Right atrium auricular region (tissue), 2 donors: Measurements from ENCODE around the gene C2orf76. TPM values are rescaled to one million over a fixed set of nuclear protein-coding genes. Genes with fewer than 3 reads are reported as not detected.

Experiments
- DNase-seq: peaks from one replicate; pipeline ENCODE4 v3.0.0-alpha.2; 2019; ENCODE audit warnings: low spot score
- H3K27ac ChIP-seq, 2 donors: fragments of 200-600 bp; sonication (generic); 1 replicate in 1 of 2; 2 replicates in 1 of 2; pipeline ENCODE4 v1.5.1; 2016 to 2019
- H3K27me3 ChIP-seq, 2 donors: fragments of 200-600 bp; sonication (generic); one replicate each; pipeline versions ENCODE4 v1.5.1 to v1.6.0; 2017 to 2019
- H3K36me3 ChIP-seq: fragments of 200-600 bp; sonication (generic); one replicate; pipeline ENCODE4 v1.5.1; 2016
- H3K4me1 ChIP-seq, 2 donors: fragments of 200-600 bp; sonication (generic); one replicate each; pipeline versions ENCODE4 v1.5.1 to v1.6.0; 2017 to 2019
- H3K4me3 ChIP-seq, 2 donors: fragments of 200-600 bp; sonication (generic); 1 replicate in 1 of 2; 2 replicates in 1 of 2; pipeline ENCODE4 v1.5.1; 2017 to 2019; ENCODE audit warnings: mild to moderate bottlenecking in 1 of 2, moderate library complexity in 1 of 2
- H3K9me3 ChIP-seq, 2 donors: fragments of 200-600 bp; sonication (generic); one replicate each; pipeline ENCODE4 v1.5.1; 2019
- total RNA-seq, 2 donors: library from RNA; depleted of rRNA; stranded (reverse); fragments of >200 nt; gene quantifications; one replicate each; pipeline ENCODE4 v1.1.0, GENCODE V29; 2016
- TF ChIP-seq, protein P1 (sequence below), 2 donors: fragments of 200-600 bp; sonication (generic); IDR thresholded peaks; one replicate each; pipeline ENCODE4 v1.5.1; 2019; ENCODE audit warnings: antibody characterized with exemption in 2 of 2

C2orf76 gene
- total RNA-seq, 2 donors from 2014 or later, result 8.1 to 11.1 TPM

DNA sequence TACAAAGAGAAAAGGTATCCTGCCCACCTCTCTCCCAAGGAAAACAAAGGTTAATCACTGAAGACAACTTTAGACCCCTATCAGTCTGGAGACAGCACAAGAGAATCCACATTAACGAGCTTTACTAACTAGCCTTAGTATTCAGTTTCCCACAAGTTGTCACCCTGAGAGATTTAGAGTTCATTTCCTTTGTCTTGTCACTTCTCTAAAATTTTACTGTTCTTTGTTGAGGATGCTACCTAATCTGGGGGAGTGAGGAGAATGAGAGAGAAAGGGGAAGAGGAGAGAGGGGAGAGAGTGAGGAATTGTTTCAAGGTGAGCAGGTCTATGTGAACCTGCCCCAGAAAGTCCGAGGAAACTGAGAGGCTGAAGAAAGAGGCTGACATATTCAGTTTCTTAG lies 28.4 kb downstream of the C2orf76 start:
- H3K36me3 ChIP-seq, result no peaks in the 10 kb centered on the region

DNA sequence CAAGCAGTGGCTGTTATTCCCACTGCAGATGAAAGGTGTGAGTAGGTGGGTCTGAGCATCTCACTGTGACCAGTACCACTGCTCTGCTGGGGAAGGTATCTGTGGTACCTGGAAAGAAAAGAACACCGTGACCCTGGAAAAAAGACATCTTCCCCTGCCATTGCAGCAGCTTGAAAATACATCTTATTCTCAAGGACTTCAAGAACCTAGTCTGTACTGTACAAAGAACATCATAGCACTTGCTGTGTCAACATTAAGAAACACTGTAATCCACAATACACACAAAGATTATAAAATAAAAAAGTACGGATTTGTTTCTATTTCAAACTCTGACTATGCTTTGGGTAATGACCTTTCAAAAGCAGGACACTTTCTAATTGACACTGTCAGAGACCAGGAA lies 28.9 kb downstream of the C2orf76 start:
- TF ChIP-seq, protein P1, sequence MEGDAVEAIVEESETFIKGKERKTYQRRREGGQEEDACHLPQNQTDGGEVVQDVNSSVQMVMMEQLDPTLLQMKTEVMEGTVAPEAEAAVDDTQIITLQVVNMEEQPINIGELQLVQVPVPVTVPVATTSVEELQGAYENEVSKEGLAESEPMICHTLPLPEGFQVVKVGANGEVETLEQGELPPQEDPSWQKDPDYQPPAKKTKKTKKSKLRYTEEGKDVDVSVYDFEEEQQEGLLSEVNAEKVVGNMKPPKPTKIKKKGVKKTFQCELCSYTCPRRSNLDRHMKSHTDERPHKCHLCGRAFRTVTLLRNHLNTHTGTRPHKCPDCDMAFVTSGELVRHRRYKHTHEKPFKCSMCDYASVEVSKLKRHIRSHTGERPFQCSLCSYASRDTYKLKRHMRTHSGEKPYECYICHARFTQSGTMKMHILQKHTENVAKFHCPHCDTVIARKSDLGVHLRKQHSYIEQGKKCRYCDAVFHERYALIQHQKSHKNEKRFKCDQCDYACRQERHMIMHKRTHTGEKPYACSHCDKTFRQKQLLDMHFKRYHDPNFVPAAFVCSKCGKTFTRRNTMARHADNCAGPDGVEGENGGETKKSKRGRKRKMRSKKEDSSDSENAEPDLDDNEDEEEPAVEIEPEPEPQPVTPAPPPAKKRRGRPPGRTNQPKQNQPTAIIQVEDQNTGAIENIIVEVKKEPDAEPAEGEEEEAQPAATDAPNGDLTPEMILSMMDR (IDR thresholded peaks at IDR 0.05), result no peak

More for the DNA sequence above, 28.4 kb downstream of the C2orf76 start:
- H3K27ac ChIP-seq, result no peak overlapping the region
- no peak for DNase-seq
- TF ChIP-seq, protein P1 (IDR thresholded peaks at IDR 0.05), result no peak
- H3K4me3 ChIP-seq, result no peak overlapping the region
- H3K9me3 ChIP-seq, result no peaks in the 10 kb centered on the region
- H3K4me1 ChIP-seq, result no peaks in the 10 kb centered on the region
- no peaks in the 10 kb centered on the region for H3K27me3 ChIP-seq

DNA sequence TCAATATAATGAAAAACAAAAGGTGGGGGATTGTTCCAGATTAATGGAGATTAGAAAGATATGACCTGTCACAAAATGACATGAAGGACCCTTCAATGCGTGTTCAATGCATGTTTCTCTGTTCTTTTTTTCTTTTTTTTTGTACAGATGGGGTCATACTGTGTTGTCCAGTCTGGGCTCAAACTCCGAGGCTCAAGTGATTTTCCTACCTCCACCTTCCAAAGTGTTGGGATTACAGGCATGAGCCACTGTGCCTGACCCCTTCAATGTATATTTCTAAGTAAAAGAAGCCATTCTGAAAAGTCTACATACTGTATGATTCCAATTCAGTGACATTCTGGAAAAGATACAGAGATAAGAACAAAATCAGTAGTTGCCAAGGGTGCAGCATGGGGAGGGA lies 32.8 kb downstream of the C2orf76 start:
- no peaks in the 10 kb centered on the region for H3K4me1 ChIP-seq
- DNase-seq, result no peak
- H3K36me3 ChIP-seq, result no peaks in the 10 kb centered on the region
- no peaks in the 10 kb centered on the region for H3K27me3 ChIP-seq
- TF ChIP-seq, protein P1 (IDR thresholded peaks at IDR 0.05), result no peak
- H3K27ac ChIP-seq, result no peak overlapping the region
- no peak overlapping the region for H3K4me3 ChIP-seq
- no peaks in the 10 kb centered on the region for H3K9me3 ChIP-seq

More for the DNA sequence above, 28.9 kb downstream of the C2orf76 start:
- no peak for DNase-seq
- Histone ChIP-seq H3K4me1 (no peaks in the 10 kb centered on the region), H3K36me3 (no peaks in the 10 kb centered on the region), H3K9me3 (no peaks in the 10 kb centered on the region), H3K27me3 (no peaks in the 10 kb centered on the region), H3K4me3 (no peak overlapping the region), H3K27ac (no peak overlapping the region)

DNA sequence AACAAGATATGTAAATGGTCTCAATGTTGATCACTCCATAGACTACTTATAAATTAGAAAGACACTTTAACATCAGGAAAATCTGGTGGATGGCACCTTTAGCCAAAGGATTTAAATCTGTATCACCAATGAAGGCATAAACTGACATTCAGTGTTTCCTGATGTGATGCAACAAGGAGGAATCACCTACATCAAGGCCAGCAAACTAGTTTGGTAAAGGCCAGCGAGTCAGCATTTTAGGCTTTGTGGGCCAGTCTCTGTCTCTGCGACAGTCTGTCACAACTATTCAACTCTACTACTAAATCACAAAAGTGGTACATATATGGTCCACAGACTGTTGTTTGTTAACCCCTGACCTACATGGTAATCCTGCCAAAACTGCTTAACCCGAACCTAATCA lies 33.3 kb downstream of the C2orf76 start:
- H3K4me3 ChIP-seq, result no peak overlapping the region
- no peak overlapping the region for H3K27ac ChIP-seq
- H3K4me1 ChIP-seq, result no peaks in the 10 kb centered on the region
- no peak for DNase-seq
- no peaks in the 10 kb centered on the region for H3K27me3 ChIP-seq
- TF ChIP-seq, protein P1 (IDR thresholded peaks at IDR 0.05), result no peak
- no peaks in the 10 kb centered on the region for H3K36me3 ChIP-seq
- H3K9me3 ChIP-seq, result no peaks in the 10 kb centered on the region

DNA sequence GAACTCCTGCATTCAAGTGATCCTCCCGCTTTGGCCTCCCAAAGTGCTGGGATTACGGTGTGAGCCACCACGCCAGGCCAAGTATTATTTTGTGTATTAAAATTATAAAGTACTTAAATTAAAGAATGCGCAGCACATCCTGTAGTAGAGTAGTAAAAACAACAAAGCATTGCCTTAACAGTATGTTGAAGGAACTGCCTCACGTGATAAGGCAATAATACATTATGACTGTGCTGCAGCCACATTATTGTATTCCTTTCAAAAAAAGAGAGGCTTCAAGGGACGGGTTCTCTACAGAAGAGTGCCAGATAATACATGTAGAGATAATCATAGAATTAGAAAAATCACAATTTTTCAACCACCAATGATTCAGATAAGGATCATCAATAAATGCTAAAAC lies 33.7 kb downstream of the C2orf76 start:
- Histone ChIP-seq H3K27ac (no peak overlapping the region), H3K36me3 (no peaks in the 10 kb centered on the region)

DNA sequence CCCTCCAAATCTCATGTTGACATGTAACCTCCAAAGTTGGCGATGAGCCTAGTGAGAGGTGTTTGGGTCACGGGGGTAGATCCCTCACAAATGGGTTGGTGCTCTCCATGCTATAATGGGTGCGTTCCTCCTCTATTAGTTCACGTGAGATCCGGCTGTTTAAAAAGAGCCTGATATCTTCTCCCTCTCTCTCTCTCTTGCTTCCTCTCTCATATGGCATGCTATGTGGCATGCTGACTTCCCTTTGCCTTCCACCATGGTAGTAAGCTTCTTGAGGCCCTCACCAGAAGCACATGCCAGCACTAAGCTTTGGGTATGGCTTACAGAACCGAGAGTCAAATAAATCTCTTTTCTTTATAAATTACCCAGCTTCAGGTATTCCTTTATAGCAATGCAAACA lies 39.2 kb downstream of the C2orf76 start:
- no peak for DNase-seq
- TF ChIP-seq, protein P1 (IDR thresholded peaks at IDR 0.05), result no peak
- no peaks in the 10 kb centered on the region for H3K4me1 ChIP-seq
- no peak overlapping the region for H3K27ac ChIP-seq
- H3K27me3 ChIP-seq, result no peaks in the 10 kb centered on the region
- no peaks in the 10 kb centered on the region for H3K36me3 ChIP-seq
- H3K4me3 ChIP-seq, result no peak overlapping the region
- H3K9me3 ChIP-seq, result no peaks in the 10 kb centered on the region

More for the DNA sequence above, 33.7 kb downstream of the C2orf76 start:
- Histone ChIP-seq H3K27me3 (no peaks in the 10 kb centered on the region), H3K9me3 (no peaks in the 10 kb centered on the region), H3K4me3 (no peak overlapping the region), H3K4me1 (no peaks in the 10 kb centered on the region)
- TF ChIP-seq, protein P1 (IDR thresholded peaks at IDR 0.05), result no peak
- DNase-seq, result no peak
